Heart left ventricle (tissue), 13 donors: ENCODE measurements around the gene PASK.

Experiments
- CTCF ChIP-seq, 12 donors: fragments of 200-600 bp; sonication (generic) in 4 of 12; IDR thresholded peaks; one replicate each; pipeline versions ENCODE4 v1.5.0 to v1.8.0; 2018 to 2022; ENCODE audit warnings: antibody characterized with exemption in 12 of 12, mild to moderate bottlenecking in 5 of 12
- POLR2A ChIP-seq, 2 donors: fragments of 450-650 bp; IDR thresholded peaks; one replicate each; pipeline ENCODE4 v1.6.1; 2017; ENCODE audit warnings: antibody characterized with exemption in 2 of 2, mild to moderate bottlenecking in 2 of 2, moderate library complexity in 2 of 2
- donor health status: ischemic (EF 13 %, LVEDD 7.1; RV severe dilation, severe dysfunction).
- donor health status: DM: no; HTN: yes; CAD: no.
- donor health status: DM: no; HTN: no; CAD: no.
- donor health status: ischemic (EF 25% LVEDD 6.9; RV normal size, moderate dysfunction).
- donor health status: ischemic (EF 25% LVEDD 5.7; RV mildly dilated, moderate dysfunction).
- donor health status: ischemic (EF 35%, LVEDD 5.7; RV mildly dilated, moderate dysfunction).
- donor health status: nonischemic (EF 11% LVEDD 7.7; RV severe dilation, severe dysfunction).
- donor health status: DM: yes; HTN: yes; CAD: no.
- donor health status: PGD.
- donor health status: ischemic (EF 29% LVEDD 5.4; RV normal size, mild dysfunction).
- donor health status: nonischemic (EF 23%, LVEDD 6.1; RV moderate dilation, normal function).

- TF ChIP-seq POLR2A (IDR thresholded peaks at IDR 0.05) (no peak), CTCF (IDR thresholded peaks at IDR 0.05) (no peak)
Measured at GRCh38 chr2:241072553-241073165, 76.6 kb downstream of the PASK start.
